ENCODE data around the gene ZRSR2. TPM values are rescaled to one million over a fixed set of nuclear protein-coding genes. Genes with fewer than 3 reads are reported as not detected.

The ZRSR2 gene
- total RNA-seq, 1 experiment from 2014 or later: 4.6 TPM

DNA sequence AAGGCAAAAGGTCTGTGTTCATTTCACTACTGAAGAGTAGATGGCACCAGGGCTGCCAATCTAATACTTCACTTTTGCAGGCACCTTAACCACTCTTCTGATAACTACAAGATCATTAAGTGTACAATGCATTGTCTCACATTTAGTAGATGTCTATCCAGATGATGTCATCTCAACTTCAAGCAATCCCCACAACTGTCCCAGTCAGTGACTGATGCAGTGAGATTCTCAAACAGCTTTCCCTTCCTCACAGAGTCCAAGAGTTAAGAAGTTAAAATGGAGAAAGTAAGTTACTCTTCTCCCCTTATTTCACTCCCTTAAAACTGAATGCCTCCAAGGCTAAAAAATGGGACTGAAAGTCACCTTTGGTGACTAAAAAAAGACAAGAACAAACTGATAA is 53.7 kb downstream of the ZRSR2 start:
- ChIA-PET POLR2A (no interaction called here), RAD21 (ENCODE audit: low non-redundant PET in 1 of 2, low total read pairs in 2 of 2, uncharacterized antibody in 2 of 2, unreplicated experiment in 2 of 2) (no interaction called here), CTCF (no interaction called here)
- H2AFZ ChIP-seq (ENCODE audit: low read depth, low read length, poor library complexity, severe bottlenecking): no peak overlapping the region
- H4K20me1 ChIP-seq (ENCODE audit: insufficient read depth): no peaks in the 10 kb centered on the region
- no peaks in the 10 kb centered on the region for H3K27me3 ChIP-seq (ENCODE audit: insufficient read depth, low read length)
- H3K9me2 ChIP-seq (ENCODE audit: insufficient read depth): no peaks in the 10 kb centered on the region
- no peak overlapping the region for H3K9ac ChIP-seq (ENCODE audit: low read length)
- BruUV-seq (replicated peaks): no TSS peak
- no peak overlapping the region for H3K4me3 ChIP-seq (replicated peaks in 1 of 2; ENCODE audit: low read depth in 1 of 2, low read length in 2 of 2)
- TF ChIP-seq FOSL1 (IDR thresholded peaks at IDR 0.05; ENCODE audit: low read depth) (no peak), ZFX (IDR thresholded peaks at IDR 0.05) (no peak), YY1 (IDR thresholded peaks at IDR 0.05; ENCODE audit: extremely low read depth, insufficient replicate concordance, low read depth, low read length) (no peak), EGR1 (IDR thresholded peaks at IDR 0.05; ENCODE audit: low read depth) (no peak), SRF (IDR thresholded peaks at IDR 0.05; ENCODE audit: low read depth) (no peak), TCF7L2 (IDR thresholded peaks at IDR 0.05; ENCODE audit: borderline replicate concordance, extremely low read depth, insufficient read depth, insufficient read length) (no peak), CEBPB (IDR thresholded peaks at IDR 0.05; ENCODE audit: low read depth) (no peak), SIN3A (IDR thresholded peaks at IDR 0.05; ENCODE audit: low read depth) (no peak), EZH2 (IDR thresholded peaks at IDR 0.05) (no peak), RAD21 (IDR thresholded peaks at IDR 0.05; ENCODE audit: low read depth) (no peak)
- TF ChIP-seq, protein P1, sequence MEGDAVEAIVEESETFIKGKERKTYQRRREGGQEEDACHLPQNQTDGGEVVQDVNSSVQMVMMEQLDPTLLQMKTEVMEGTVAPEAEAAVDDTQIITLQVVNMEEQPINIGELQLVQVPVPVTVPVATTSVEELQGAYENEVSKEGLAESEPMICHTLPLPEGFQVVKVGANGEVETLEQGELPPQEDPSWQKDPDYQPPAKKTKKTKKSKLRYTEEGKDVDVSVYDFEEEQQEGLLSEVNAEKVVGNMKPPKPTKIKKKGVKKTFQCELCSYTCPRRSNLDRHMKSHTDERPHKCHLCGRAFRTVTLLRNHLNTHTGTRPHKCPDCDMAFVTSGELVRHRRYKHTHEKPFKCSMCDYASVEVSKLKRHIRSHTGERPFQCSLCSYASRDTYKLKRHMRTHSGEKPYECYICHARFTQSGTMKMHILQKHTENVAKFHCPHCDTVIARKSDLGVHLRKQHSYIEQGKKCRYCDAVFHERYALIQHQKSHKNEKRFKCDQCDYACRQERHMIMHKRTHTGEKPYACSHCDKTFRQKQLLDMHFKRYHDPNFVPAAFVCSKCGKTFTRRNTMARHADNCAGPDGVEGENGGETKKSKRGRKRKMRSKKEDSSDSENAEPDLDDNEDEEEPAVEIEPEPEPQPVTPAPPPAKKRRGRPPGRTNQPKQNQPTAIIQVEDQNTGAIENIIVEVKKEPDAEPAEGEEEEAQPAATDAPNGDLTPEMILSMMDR (IDR thresholded peaks at IDR 0.05 in 2 of 3, conservative IDR thresholded peaks at IDR 0.05 in 1 of 3; ENCODE audit: borderline replicate concordance in 1 of 3, insufficient read depth in 1 of 3, low read depth in 2 of 3, low read length in 2 of 3): no peak
- TF ChIP-seq, protein P2, sequence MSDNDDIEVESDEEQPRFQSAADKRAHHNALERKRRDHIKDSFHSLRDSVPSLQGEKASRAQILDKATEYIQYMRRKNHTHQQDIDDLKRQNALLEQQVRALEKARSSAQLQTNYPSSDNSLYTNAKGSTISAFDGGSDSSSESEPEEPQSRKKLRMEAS (IDR thresholded peaks at IDR 0.05): no peak
- no peaks in the 10 kb centered on the region for H3K79me2 ChIP-seq (ENCODE audit: insufficient read depth, low read length)
- intact Hi-C loops (cut with micrococcal nuclease): no loop called here
- no peaks in the 10 kb centered on the region for H3K9me3 ChIP-seq (ENCODE audit: control insufficient read depth in 1 of 2, insufficient read depth in 1 of 2, low read depth in 1 of 2, low read length in 2 of 2)
- H3K4me2 ChIP-seq (ENCODE audit: low read length): no peak overlapping the region
- ATAC-seq (no peak), DNase-seq (ENCODE audit: low read depth, low spot score) (no peak)
- H3K27ac ChIP-seq (ENCODE audit: low read depth, low read length): no peak overlapping the region
- H3K36me3 ChIP-seq (ENCODE audit: control insufficient read depth in 1 of 2, insufficient read depth in 2 of 2, low read length in 2 of 2): no peaks in the 10 kb centered on the region; a peak in 1 of 4 replicates
- no peaks in the 10 kb centered on the region for H3K4me1 ChIP-seq (ENCODE audit: control insufficient read depth in 1 of 2, insufficient read depth in 2 of 2, low read length in 2 of 2)

Measured in HCT116 (cell line).